Measurements from ENCODE around the gene CORO6.

DNA sequence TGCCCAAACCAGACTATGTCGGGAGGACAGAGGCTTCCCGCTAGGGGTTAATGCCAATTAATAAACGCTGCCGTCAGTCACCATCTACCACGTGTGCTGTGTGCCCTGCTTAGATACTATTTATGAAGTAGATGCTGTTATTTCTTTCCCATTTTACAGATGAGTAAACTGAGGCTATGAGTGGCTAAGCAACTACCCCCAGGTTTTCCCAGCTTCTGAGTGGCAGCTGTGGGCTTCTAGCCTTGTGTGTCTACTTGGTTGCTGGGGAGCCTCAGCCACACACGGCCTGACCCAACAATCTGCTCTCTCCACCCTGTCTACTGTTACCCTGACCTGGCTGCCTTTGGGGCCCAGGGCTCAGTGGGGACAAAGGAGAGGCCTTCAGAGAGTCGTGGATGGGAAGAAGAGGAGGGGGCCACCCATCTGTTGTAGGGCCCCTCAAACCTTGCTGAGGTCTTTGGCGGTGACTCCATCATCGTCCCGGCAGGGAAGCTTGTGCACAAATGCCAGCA lies 40.4 kb downstream of the CORO6 start:
- TF ChIP-seq, protein P1, sequence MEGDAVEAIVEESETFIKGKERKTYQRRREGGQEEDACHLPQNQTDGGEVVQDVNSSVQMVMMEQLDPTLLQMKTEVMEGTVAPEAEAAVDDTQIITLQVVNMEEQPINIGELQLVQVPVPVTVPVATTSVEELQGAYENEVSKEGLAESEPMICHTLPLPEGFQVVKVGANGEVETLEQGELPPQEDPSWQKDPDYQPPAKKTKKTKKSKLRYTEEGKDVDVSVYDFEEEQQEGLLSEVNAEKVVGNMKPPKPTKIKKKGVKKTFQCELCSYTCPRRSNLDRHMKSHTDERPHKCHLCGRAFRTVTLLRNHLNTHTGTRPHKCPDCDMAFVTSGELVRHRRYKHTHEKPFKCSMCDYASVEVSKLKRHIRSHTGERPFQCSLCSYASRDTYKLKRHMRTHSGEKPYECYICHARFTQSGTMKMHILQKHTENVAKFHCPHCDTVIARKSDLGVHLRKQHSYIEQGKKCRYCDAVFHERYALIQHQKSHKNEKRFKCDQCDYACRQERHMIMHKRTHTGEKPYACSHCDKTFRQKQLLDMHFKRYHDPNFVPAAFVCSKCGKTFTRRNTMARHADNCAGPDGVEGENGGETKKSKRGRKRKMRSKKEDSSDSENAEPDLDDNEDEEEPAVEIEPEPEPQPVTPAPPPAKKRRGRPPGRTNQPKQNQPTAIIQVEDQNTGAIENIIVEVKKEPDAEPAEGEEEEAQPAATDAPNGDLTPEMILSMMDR (conservative IDR thresholded peaks at IDR 0.05; ENCODE audit: low read length) = no peak
- no peak for TF ChIP-seq EZH2phosphoT487 (IDR thresholded peaks at IDR 0.05; ENCODE audit: borderline replicate concordance)

Measured in Loucy (cell line).